GM18502 (cell line): ENCODE measurements around the gene GNG7.
"Not testable (repeated sequence)": the region's sequence is repeated elsewhere in the genome, so short reads cannot be mapped to it uniquely, and the experiment has no call there.

ENCODE experiments used
- ATAC-seq: cut with Tn5 transposase; IDR thresholded peaks from one replicate; pipeline ENCODE4 v1.9.1; 2021; ENCODE audit warnings: mild to moderate bottlenecking; ENCODE audit not compliant: unreplicated experiment, poor library complexity

GNG7 gene

GRCh38 chr19:2527171-2527570 lies 175.3 kb downstream of the GNG7 start:
- no peak for ATAC-seq

- ATAC-seq: no peak
Observed at GRCh38 chr19:2524840-2525723, 177.4 kb downstream of the GNG7 start.

- no peak for ATAC-seq
Observed at GRCh38 chr19:2524361-2524839, 178.1 kb downstream of the GNG7 start.

- ATAC-seq: no peak
Observed at GRCh38 chr19:2523630-2524311, 178.7 kb downstream of the GNG7 start.

GRCh38 chr19:2519482-2519881 lies 183.0 kb downstream of the GNG7 start:
- no peak for ATAC-seq

- not testable (repeated sequence) for ATAC-seq
Observed at GRCh38 chr19:2518856-2519255, 183.6 kb downstream of the GNG7 start.

GRCh38 chr19:2517881-2518601 lies 184.5 kb downstream of the GNG7 start:
- ATAC-seq: no peak

- no peak for ATAC-seq
Observed at GRCh38 chr19:2516727-2517126, 185.8 kb downstream of the GNG7 start.

GRCh38 chr19:2514981-2515518 lies 187.4 kb downstream of the GNG7 start:
- ATAC-seq: no peak

- ATAC-seq: no peak
Observed at GRCh38 chr19:2512523-2513431, 189.7 kb downstream of the GNG7 start.

- ATAC-seq: no peak
Observed at GRCh38 chr19:2511991-2512390, 190.5 kb downstream of the GNG7 start.

- no peak for ATAC-seq
Observed at GRCh38 chr19:2511570-2511969, 190.9 kb downstream of the GNG7 start.

GRCh38 chr19:2509096-2509495 lies 193.4 kb downstream of the GNG7 start:
- no peak for ATAC-seq

- ATAC-seq: no peak
Observed at GRCh38 chr19:2507109-2507508, 195.4 kb downstream of the GNG7 start.

GRCh38 chr19:2506656-2507055 lies 195.8 kb downstream of the GNG7 start:
- not testable (repeated sequence) for ATAC-seq

GRCh38 chr19:2503521-2504109 lies 198.9 kb downstream of the GNG7 start:
- no peak for ATAC-seq

GRCh38 chr19:2500841-2501261 lies 201.6 kb downstream of the GNG7 start:
- no peak for ATAC-seq

GRCh38 chr19:2500156-2500555 lies 202.3 kb downstream of the GNG7 start:
- ATAC-seq: no peak

- no peak for ATAC-seq
Observed at GRCh38 chr19:2497186-2497585, 205.3 kb downstream of the GNG7 start.
